ENCODE results near the gene AFAP1.

AFAP1 gene

DNA sequence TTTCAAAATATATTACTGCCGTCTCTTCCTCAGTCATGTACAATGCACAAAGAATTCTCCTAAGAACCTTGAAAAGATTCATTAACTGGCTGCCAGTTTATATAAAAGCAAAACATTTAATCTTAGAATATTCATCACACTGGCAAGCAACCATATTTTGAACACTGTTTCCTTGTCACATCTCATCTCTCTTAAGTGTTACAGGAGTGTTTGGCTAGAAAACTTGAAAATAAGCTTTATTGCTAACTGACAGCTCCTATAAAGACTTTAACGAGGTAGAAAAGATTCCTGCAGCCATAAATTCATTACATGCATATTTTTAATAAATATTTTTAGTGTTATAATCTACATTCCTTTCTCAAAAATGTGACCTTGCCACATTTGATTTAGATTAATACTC is 149.6 kb downstream of the AFAP1 start:
- no peak overlapping the region for H3K4me2 ChIP-seq
- TF ChIP-seq, protein P1, sequence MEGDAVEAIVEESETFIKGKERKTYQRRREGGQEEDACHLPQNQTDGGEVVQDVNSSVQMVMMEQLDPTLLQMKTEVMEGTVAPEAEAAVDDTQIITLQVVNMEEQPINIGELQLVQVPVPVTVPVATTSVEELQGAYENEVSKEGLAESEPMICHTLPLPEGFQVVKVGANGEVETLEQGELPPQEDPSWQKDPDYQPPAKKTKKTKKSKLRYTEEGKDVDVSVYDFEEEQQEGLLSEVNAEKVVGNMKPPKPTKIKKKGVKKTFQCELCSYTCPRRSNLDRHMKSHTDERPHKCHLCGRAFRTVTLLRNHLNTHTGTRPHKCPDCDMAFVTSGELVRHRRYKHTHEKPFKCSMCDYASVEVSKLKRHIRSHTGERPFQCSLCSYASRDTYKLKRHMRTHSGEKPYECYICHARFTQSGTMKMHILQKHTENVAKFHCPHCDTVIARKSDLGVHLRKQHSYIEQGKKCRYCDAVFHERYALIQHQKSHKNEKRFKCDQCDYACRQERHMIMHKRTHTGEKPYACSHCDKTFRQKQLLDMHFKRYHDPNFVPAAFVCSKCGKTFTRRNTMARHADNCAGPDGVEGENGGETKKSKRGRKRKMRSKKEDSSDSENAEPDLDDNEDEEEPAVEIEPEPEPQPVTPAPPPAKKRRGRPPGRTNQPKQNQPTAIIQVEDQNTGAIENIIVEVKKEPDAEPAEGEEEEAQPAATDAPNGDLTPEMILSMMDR (conservative IDR thresholded peaks at IDR 0.05; ENCODE audit: low read depth, low read length), result no peak
- H2AFZ ChIP-seq (ENCODE audit: low read depth), result no peak overlapping the region
- H3K36me3 ChIP-seq (ENCODE audit: insufficient read depth), result no peaks in the 10 kb centered on the region
- no peak overlapping the region for H3K9ac ChIP-seq
- no peaks in the 10 kb centered on the region for H3K27me3 ChIP-seq (ENCODE audit: insufficient read depth, low read depth)
- H3K79me2 ChIP-seq (ENCODE audit: insufficient read depth, low read depth), result no peaks in the 10 kb centered on the region
- no peaks in the 10 kb centered on the region for H4K20me1 ChIP-seq (ENCODE audit: insufficient read depth)
- H3K27ac ChIP-seq, result no peak overlapping the region
- no peak overlapping the region for H3K4me3 ChIP-seq (IDR thresholded peaks at IDR 0.05; ENCODE audit: insufficient read depth, low read depth, low read length)
- H3K4me1 ChIP-seq (ENCODE audit: low read depth, poor library complexity, severe bottlenecking), result no peaks in the 10 kb centered on the region

DNA sequence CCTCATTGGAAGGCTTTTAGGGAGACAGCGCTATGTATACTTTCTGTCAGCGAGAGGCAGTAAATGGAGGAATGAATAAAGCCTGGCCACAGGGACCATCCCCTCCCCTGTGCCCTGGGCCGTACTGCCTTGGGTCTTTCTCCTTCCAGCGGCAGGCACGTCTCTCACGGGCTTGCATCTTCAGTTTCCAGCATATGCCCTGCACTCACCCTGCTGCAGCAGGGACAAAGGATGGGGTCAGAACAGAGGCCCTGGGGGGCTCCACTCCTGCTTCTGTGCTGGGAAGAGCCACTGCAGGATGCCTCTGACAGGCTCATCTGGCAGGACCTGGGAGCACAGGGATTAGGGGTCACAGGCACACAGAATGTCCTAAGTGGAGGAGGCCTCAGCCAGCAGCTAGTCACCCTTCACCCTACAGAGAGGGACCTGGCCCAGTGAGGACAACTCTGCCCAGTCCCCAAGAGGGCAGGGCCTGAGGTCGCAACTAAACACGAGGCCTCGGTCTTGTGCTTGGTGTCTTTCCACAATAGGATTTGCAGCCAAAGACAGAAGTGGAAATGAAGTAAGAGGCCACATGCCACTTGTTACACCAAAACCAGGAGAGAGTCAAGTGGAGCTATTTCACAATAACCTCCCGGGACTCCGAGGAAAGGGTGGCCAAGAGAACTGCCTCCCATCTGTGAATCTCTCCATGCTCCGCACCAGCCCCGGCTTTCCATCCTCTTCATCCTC is 150.8 kb downstream of the AFAP1 start:
- H3K4me1 ChIP-seq (ENCODE audit: low read depth, poor library complexity, severe bottlenecking), result no peaks in the 10 kb centered on the region
- TF ChIP-seq, protein P1 (conservative IDR thresholded peaks at IDR 0.05; ENCODE audit: low read depth, low read length), result no peak
- no peak overlapping the region for H3K4me3 ChIP-seq (IDR thresholded peaks at IDR 0.05; ENCODE audit: insufficient read depth, low read depth, low read length)
- H2AFZ ChIP-seq (ENCODE audit: low read depth), result no peak overlapping the region
- no peaks in the 10 kb centered on the region for H3K79me2 ChIP-seq (ENCODE audit: insufficient read depth, low read depth)
- no peaks in the 10 kb centered on the region for H4K20me1 ChIP-seq (ENCODE audit: insufficient read depth)
- no peak overlapping the region for H3K4me2 ChIP-seq
- no peak overlapping the region for H3K9ac ChIP-seq
- no peak overlapping the region for H3K27ac ChIP-seq
- H3K36me3 ChIP-seq (ENCODE audit: insufficient read depth), result no peaks in the 10 kb centered on the region
- H3K27me3 ChIP-seq (ENCODE audit: insufficient read depth, low read depth), result no peaks in the 10 kb centered on the region

DNA sequence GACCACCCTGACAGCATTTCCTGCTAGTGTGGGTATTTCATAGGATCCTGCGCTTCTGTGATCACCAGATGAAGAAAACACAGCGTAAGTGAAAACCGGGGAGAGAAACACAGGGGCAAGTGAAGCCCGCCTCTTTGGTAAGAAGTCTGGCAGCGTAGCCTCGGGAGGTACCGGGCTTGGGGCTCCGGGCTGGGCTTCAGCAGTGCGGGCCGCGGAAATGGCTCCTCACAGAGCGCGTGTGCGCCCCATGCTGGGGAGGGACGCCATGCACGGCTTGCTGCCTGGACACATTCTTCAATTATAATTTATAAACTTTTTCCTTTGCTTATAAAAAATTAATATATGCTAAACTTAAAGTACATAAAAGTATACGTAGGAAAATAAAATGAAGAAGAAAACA is 151.5 kb downstream of the AFAP1 start:
- H4K20me1 ChIP-seq (ENCODE audit: insufficient read depth), result no peaks in the 10 kb centered on the region
- H3K4me2 ChIP-seq, result no peak overlapping the region
- H3K9ac ChIP-seq, result no peak overlapping the region
- H3K4me1 ChIP-seq (ENCODE audit: low read depth, poor library complexity, severe bottlenecking), result no peaks in the 10 kb centered on the region
- H3K4me3 ChIP-seq (IDR thresholded peaks at IDR 0.05; ENCODE audit: insufficient read depth, low read depth, low read length), result no peak overlapping the region
- no peak overlapping the region for H2AFZ ChIP-seq (ENCODE audit: low read depth)
- H3K27me3 ChIP-seq (ENCODE audit: insufficient read depth, low read depth), result no peaks in the 10 kb centered on the region
- no peak overlapping the region for H3K27ac ChIP-seq
- no peaks in the 10 kb centered on the region for H3K36me3 ChIP-seq (ENCODE audit: insufficient read depth)
- H3K79me2 ChIP-seq (ENCODE audit: insufficient read depth, low read depth), result no peaks in the 10 kb centered on the region
- TF ChIP-seq, protein P1 (conservative IDR thresholded peaks at IDR 0.05; ENCODE audit: low read depth, low read length), result no peak

DNA sequence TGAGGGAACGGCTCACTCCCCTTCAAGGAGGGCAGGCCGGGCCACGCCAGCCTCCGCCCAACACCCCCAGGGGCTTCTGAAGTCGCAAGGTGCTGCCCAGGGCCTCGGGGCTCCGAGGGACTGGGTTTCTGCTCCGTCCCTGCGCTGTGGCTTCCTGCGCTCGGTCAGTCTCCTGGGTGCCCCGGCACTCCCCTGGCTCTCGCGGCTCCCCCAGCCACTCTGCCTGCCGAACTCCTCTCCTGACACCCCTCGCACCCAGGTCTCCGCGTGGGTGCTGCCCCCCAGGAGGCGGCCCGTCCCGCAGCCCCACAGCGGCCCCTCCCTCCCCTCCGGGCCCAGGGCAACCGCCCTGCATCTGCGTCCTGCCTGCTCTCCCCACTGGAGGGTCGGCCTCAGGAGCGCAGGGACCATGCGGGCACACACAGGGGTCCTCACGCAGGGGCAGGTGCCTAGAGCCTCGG is 151.9 kb downstream of the AFAP1 start:
- Histone ChIP-seq H3K36me3 (ENCODE audit: insufficient read depth) (no peaks in the 10 kb centered on the region), H3K9ac (no peak overlapping the region), H3K4me1 (ENCODE audit: low read depth, poor library complexity, severe bottlenecking) (no peaks in the 10 kb centered on the region), H3K4me3 (IDR thresholded peaks at IDR 0.05; ENCODE audit: insufficient read depth, low read depth, low read length) (no peak overlapping the region), H4K20me1 (ENCODE audit: insufficient read depth) (no peaks in the 10 kb centered on the region), H3K27me3 (ENCODE audit: insufficient read depth, low read depth) (no peaks in the 10 kb centered on the region), H2AFZ (ENCODE audit: low read depth) (no peak overlapping the region), H3K79me2 (ENCODE audit: insufficient read depth, low read depth) (no peaks in the 10 kb centered on the region), H3K27ac (no peak overlapping the region), H3K4me2 (no peak overlapping the region)
- TF ChIP-seq, protein P1 (conservative IDR thresholded peaks at IDR 0.05; ENCODE audit: low read depth, low read length), result no peak
